ENCODE data around the gene IMPDH1.

DNA sequence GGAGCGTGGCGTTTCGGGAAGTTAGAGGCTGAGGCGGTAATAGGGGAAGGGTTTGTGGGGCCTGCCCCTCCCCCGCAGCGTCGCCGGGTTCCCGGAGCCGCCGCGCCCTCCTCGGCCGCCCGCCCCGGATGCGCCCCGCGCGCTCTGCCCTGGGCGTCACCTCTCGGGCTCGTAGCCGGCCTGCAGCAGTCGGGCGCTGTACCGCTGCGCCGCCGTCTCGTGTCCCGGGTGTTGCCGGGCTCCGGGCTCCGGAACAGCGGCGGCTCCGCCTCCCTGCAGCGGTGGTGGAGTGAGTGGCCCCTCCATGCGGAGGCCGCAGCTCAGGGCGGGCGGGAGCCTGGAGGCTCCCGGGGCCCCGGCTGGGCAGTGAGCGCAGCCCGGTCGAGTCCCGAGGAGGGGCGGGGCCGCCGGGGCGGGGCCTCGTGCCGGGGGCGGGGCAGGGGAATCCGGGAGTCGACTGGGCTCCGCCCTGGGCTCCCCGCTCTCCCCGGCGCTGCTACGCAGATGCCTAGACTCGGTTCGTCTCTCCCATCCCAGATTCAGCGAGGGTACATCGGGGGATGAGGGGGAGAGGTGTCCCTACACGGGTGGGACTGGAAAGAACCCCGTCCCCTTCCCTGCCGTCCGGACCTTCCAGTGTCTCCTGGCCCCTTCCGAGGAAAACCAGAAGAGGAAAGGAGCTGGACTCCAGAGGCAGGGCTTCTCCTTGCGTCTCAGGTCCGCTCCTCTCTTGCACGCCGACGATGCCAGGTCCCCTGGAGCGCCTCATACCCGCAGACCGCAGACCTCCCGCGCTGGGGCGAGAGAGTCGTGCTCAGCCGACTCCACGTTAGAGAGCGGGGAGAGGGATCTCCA, at the start of gene IMPDH1:
- TF ChIP-seq, protein P1, sequence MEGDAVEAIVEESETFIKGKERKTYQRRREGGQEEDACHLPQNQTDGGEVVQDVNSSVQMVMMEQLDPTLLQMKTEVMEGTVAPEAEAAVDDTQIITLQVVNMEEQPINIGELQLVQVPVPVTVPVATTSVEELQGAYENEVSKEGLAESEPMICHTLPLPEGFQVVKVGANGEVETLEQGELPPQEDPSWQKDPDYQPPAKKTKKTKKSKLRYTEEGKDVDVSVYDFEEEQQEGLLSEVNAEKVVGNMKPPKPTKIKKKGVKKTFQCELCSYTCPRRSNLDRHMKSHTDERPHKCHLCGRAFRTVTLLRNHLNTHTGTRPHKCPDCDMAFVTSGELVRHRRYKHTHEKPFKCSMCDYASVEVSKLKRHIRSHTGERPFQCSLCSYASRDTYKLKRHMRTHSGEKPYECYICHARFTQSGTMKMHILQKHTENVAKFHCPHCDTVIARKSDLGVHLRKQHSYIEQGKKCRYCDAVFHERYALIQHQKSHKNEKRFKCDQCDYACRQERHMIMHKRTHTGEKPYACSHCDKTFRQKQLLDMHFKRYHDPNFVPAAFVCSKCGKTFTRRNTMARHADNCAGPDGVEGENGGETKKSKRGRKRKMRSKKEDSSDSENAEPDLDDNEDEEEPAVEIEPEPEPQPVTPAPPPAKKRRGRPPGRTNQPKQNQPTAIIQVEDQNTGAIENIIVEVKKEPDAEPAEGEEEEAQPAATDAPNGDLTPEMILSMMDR (conservative IDR thresholded peaks at IDR 0.05) = no peak
- no peak for TF ChIP-seq EZH2 (IDR thresholded peaks at IDR 0.05; ENCODE audit: low read depth)

Measured in PC-9 (cell line).